Left hindlimb (tissue), 1 donor: ENCODE data around the gene HIGD2A.

Source experiments
- DNase-seq: peaks from one replicate; pipeline ENCODE4 v3.0.0-alpha.2; 2018

Gene HIGD2A, protein sequence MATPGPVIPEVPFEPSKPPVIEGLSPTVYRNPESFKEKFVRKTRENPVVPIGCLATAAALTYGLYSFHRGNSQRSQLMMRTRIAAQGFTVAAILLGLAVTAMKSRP

DNA sequence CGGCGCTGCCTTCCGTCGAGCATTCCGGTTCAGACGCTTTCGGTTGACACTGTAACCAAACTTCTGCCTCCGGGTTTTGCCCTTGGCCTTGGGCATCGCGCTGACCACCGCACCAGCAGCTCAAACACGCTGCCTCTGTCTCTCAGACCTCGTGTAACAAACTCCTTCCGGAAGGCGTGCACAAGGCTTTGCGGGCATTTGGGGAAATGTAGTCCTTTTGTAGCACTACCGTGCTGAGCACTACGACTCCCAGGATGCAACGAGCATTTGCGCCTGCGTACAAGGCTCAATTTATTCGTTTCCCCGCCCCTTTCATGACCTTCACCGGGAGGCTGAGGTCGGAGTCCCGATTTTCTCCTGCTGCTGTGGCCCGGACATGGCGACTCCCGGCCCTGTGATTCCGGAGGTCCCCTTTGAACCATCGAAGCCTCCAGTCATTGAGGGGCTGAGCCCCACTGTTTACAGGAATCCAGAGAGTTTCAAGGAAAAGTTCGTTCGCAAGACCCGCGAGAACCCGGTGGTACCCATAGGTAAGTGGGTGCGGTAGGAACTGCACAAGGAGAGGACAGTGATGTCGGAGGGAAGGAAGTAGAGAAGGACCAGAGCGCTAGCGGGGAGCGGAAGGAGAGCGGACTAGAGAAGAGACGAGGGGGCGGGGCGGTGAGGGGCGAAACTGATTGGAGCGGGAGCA lies at the start of gene HIGD2A, which contains the start of gene NOP16:
HIGD2A (plus strand) TSS at position 308 of the 691 bp plus-strand sequence; CDS start at position 377, 69 bp downstream.
NOP16 (minus strand) TSS at position 155 of the 691 bp plus-strand sequence; CDS start at position 96, 59 bp downstream.
- DNase-seq: peak; percentile 99

GRCh38 chr5:176339304-176339703 lies 49.2 kb upstream of the HIGD2A start:
- DNase-seq: no peak

DNA sequence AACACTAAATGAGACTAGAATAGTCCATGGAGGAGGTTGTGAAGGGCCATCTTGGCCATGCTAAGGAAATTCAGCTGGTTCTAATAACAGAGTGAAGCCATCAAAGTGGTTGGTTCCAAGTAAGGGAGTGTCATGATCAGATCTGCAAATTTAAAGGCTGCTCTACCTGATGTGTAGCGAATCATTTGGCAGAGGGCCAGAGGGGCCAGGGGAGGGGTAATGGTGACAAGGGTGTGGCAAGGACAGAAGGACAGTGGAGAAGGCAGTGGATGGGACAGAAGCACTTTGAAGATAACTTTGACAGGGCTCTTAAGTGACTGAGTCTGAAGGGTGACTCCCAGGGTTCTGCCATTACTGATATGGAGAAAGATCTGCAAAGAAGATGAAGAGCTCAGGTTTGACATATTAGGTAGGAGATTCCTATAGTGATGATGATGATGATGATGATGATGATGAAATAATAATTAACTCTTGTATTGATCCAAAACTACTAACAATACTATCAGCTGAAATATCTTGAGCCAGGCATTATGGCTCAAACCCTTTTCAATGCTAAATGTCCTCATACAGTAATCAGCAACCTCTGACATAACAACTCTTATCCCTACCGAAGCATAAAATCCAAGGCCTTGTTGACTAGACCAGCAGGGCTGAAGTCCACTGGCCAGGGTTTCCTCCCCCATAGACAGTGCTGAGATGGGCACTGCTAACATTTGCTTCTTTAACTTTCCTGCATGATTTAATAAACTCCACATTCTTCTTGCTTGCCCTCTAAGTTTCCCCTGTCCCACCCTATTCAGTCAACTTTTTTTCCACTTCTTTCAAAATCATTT lies 47.0 kb upstream of the HIGD2A start:
- no peak for DNase-seq

GRCh38 chr5:176342158-176342483 lies 46.4 kb upstream of the HIGD2A start:
- DNase-seq: no peak

- no peak for DNase-seq
Measured at GRCh38 chr5:176342766-176343458, 45.6 kb upstream of the HIGD2A start.

DNA sequence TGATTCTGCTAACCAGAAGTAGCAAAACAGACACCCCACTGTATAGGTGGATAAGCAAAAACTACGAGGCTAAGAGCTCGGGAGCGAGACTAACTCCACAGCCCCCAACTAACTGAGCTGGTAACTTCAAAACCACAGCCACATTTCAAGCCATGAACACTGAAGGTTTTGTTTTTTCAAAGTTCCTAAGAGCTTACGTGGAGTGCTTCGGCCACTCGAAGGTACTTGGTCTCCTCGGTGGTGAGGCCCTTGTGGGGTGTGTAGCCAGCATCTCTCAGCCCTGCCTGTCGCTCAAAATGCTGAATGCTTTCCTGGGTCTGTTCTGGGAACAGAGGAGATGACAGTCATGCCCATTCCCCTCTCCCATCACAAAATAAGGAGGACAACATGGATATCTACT lies 38.1 kb upstream of the HIGD2A start:
- no peak for DNase-seq

- no peak for DNase-seq
Measured at GRCh38 chr5:176352116-176352878, 36.3 kb upstream of the HIGD2A start.

- no peak for DNase-seq
Measured at GRCh38 chr5:176353533-176353932, 35.0 kb upstream of the HIGD2A start.

DNA sequence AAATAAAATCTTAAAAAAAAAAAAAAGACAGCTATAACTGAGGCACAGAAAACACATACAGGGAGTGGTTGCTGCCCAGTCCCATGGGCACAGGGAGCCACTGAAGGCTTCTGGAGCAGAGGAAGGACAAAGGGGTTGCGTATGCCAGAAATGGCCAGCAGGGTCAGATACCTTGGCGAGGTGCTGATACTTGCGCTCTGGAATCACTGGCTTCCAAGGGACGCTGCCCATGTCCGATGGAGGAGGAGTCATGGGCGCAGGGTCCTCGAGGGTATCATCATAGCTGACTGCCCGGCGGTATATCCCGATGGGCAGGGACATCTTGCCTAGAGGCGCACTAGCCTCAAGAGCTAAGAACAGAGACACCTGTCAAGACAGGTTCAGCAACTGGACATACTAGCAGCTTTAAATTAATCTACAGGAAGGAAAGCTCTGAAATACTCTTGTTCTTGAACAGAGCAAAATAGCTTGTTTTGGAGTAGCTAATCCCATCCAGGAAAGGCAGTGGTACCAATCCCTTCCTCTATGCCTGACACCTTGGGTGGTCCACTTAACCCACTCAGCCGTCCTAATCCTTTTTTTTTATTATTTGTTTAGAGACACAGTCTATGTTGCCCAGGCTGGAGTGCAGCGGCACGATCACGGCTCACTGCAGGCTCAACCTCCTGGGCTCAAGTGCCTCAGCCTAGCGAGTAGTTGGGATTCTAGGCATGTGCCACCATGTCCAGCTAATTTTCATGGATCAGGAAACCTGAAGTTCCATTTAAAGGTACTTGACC lies 33.0 kb upstream of the HIGD2A start:
- DNase-seq: no peak

GRCh38 chr5:176356179-176356566 lies 32.4 kb upstream of the HIGD2A start:
- DNase-seq: no peak

- DNase-seq: no peak
Measured at GRCh38 chr5:176359658-176360057, 28.9 kb upstream of the HIGD2A start.

DNA sequence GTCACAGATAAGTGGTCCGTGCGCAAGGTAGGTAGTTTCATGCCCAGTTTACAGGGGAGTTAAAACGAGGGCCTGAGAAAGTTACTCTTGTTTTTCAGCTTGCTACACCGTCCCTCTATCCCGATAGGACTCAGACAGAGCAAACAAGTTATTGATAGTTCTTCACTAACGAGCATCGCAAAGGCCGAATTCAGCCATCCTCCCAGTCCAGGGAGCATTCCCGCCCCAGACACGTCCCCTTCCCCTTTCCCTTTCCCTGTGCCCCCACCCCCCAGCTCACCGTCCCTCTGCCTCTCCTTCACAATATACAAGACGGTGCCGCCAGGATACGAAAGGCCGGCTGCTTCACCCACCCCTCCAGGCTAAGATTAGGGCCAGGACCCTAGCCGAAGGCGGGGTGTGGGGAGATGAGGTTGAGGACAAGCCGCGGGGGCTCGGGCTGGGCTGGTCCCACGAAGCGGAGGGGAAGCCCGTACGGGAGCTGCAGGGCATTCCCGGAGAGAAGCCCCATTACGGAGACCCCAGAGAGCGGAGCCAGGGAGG lies 27.6 kb upstream of the HIGD2A start:
- DNase-seq: peak; percentile 52

DNA sequence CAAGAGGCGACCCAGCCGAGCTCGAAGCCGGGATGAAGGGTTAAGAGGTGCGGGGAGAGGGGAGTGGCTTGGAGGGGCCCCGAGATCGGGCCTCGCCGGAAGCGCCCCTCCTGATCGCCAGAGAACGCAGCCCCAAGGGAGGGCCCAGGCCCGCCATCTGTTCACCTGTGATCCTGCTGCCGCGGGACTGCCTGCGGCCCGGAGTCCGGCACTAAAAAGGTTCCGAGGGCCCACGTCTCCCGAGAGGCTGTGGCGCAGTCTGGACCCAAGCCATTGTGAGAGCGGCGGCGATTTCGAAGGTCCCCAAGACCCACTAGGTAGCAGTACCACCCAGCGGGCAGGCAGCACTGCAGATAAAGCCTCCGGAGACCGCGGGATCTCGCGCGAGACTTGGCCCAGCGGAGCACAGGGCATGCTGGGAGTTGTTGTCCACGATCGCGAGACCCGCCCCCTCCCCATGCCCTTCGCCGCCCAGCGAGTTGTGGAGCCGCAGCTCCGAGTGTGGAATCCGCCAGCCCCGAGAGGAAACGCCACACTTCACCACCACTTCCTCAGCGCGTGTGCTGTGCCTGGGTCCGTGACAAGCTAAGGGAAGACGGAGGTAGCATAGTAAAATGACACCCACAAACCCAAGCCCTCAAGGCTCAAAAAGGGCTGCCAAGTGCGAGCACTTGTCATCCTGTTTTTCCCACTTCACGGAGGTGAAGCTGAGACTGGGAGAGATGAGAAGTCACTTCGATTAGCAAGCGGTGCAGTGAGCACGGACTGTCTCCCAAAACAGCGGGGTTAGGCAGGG lies 26.9 kb upstream of the HIGD2A start, which contains the start of gene KIAA1191:
KIAA1191 (minus strand) TSS at position 328 of the 796 bp plus-strand sequence. CDS start 2,256 bp downstream, outside the sequence.
- peak; percentile 95 for DNase-seq

DNA sequence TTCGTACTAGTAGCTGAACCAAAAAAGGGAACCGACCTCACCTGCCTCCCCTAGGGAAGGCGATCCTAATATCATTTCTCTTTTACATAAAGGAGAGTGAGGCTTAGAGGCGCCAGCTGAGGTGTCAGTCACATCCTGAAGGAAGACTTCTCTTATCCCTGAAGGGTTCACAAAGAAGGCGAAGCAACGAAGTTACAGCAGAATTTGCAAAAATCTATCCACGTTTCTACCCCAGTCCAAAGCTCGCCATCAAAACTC lies 26.4 kb upstream of the HIGD2A start:
- no peak for DNase-seq

- DNase-seq: no peak
Measured at GRCh38 chr5:176364765-176365350, 23.7 kb upstream of the HIGD2A start.

- peak; percentile 76 for DNase-seq
Measured at GRCh38 chr5:176365351-176366231, 23.0 kb upstream of the HIGD2A start, which contains the start of gene ARL10. ARL10 (plus strand) TSS chr5:176365487; CDS start chr5:176365564, 77 bp downstream.

- DNase-seq: peak; percentile 34
Measured at GRCh38 chr5:176366232-176366894, 22.2 kb upstream of the HIGD2A start.

DNA sequence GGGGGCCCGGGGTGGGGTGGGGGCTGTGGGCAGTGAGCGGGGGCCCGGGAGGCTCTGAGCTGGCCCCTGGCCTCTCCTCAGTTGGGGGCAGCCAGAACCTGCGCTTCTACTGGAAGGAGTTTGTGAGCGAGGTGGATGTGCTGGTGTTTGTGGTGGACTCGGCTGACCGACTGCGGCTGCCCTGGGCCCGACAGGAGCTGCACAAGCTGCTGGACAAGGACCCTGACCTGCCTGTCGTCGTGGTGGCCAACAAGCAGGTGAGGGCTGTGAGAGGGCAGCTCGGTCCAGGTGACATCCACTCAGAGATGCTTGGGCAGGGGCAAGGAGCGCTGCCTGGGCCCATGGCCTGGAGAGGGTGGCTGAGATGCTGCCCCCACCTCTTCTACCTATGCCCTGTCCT lies 19.8 kb upstream of the HIGD2A start:
- no peak for DNase-seq
